NCI-H1092 treated with DMSO at 0.1 percent for 48 hours (cell line): Measurements from ENCODE around the gene CRISPLD2.

Experiments
- DNase-seq: peaks from one replicate; lab custom pipeline; 2025; lab: John Stamatoyannopoulos, UW

Gene CRISPLD2

DNA sequence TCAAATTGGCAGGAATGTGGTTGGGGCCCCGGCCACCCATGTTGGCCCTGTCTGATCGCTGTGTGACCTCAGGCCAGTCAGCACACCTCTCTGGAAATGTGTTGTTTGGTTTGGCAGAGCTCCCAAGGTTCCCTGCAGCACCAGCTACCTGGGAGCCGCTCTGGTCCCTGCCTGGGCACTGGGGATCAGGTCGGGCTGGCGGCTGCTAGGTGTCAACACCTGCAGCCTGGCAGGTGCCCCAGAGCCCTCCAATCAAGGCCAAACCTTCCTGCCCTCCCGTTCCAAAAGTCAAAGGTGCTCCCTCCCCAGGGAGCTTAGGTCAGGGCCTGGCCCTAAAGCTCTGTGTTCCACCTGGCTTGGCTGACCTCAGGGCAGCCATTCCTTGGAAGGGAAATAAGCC is 135.6 kb downstream of the CRISPLD2 start:
- no peak for DNase-seq

DNA sequence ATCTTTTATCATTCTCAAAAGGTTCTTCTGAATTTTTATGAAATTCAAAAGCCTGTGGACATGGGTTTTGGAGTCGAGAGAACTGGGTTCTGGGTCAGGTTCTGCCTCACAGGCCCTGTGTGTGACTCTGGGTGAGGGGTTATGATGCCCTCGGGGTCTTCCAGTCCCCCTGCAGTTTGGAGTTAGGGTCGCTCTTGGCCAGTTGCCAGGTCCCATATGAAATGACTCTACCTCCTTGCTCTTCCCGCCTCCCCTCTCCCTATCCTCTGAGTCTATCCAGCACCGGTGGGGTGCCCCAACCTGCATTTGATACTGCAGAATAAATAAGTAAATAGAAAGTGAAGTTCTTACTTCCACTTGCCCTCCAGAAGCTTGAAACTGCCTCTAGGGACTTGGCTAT is 137.4 kb downstream of the CRISPLD2 start:
- no peak for DNase-seq

DNA sequence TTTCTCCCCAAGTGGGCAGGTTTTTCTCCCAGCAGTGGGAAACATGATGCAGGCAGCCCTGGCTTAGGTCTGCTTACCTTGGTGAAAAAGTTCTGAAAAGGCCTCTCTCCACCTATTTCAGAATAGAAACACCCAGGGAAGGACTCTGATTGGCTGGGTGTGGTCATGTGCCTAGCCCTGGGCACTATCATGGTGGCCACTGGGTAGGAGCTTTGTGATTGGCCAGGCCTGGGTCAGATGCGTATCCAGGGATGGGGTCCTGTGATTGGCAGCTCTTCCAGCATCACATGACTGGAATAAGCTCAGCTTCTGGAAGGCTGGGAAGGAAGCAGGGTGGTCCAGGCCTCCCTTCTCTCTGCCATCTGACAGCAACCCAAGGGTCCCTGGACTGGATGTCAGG is 138.0 kb downstream of the CRISPLD2 start:
- no peak for DNase-seq
